GM15510 (cell line): Measurements from ENCODE around the gene PRR35.

Source experiments
- POLR2A ChIP-seq: IDR thresholded peaks from 3 replicates; pipeline ENCODE4 v1.6.1; 2011; ENCODE audit warnings: borderline replicate concordance; ENCODE audit not compliant: insufficient read length; ENCODE audit errors: extremely low read depth

PRR35 gene

DNA sequence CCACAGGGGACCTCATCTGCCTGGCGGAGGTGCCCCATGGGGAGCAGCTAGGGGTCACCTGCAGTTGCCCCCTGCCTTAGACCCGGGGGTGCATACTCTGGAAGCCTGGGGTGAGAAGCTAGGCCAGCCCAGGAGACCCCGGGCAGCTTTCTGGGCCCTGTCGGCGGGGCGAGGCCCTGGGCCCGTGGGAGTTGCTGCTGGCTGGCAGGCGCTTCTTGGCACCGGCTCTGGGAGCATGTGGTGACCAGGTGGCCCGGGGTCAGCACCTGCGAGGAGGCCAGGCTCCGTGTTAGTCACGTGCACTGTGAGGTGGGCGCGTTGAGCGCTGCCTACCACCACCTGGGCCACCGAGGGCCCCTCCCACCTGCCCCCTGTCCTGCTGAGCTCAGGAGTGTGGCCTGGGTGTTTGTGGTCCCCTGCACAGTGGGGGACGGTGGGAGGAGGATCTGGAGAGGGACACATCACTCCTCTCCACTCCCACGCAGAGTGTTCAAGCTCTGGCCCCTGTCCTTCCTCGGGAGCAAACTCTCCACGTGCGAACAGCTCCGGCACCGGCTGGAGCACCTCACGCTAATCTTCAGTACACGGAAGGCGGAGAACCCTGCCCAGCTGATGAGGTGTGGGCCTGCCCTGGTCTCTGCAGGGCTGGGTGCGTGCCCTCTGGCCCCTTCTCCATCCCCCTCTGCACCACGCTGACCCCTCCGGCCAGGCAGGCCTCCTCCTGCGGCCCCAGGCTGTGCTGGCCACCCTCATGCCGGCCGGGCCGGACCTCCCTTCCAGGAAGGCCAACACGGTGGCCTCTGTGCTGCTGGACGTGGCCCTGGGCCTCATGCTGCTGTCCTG lies 15.4 kb downstream of the PRR35 start:
- TF ChIP-seq POLR2A, result no peak

DNA sequence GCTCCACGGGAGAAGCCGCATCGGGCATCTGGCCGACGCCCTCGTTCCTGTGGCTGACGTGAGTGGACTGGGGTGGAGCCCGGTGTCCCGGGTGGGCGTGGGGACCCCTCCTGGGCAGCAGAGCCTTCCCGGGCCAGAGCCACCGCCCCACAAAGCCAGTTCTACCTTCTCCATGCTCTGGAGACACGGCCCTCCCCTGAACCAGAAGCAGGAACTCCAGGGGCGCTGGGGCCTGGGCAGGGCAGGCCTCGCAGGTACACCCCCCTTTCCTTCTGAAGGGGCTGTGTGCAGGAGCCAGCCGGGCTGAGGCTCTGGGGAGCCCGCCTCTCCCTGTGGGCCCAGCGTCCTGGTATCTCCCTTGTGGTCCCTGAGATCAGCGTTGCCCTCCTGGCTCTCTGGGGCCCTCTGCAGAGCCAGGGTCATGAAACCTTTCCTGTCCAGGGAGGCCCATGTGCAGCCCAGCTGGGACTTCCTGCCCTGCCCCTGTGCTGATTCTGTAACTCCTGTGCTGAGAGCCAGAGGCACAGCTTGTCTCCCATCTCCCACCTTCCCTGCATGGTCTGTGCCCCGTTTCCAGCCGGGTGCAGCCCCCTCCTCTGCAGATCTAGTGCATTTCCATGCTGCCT lies 16.1 kb downstream of the PRR35 start:
- TF ChIP-seq POLR2A, result no peak

DNA sequence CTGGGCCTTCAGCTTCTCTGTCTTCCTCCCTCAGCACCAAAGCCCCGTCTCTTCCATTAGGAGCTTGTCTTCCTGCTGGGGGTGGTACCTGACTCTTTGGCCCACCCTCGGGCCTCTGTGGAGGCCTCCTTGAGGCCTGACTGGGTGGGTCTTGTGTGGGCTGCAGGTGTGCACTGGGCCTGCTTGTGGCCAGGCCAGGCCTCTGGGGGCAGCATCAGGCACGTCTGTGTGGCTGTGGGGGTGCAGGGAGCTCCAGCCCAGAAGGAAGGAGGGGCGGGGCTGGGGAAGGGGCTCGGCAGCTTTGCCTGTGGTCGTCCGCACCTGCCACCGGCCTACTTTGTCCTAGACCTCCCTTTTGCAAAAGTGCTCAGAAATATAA lies 16.6 kb downstream of the PRR35 start:
- TF ChIP-seq POLR2A, result no peak

DNA sequence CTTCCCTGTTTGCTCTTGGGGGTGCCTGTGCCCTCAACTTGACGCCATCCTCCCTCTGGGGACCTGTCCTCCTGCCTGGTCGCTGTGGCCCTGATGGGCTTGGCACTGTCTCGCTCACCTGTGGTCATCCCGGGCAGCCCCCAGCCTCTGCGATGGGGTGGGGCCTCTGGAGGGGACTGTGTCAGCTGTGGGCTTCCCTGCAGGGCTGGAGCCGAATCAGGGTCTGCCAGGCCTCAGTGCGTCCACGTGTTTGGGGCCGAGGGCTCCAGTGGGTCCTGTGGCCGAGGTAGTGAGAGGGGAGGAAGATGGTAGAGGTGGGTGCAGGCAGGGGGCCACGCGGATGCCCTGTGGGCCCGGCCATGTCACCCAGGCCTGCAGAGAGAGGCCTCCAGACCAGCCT lies 17.6 kb downstream of the PRR35 start:
- no peak for TF ChIP-seq POLR2A

DNA sequence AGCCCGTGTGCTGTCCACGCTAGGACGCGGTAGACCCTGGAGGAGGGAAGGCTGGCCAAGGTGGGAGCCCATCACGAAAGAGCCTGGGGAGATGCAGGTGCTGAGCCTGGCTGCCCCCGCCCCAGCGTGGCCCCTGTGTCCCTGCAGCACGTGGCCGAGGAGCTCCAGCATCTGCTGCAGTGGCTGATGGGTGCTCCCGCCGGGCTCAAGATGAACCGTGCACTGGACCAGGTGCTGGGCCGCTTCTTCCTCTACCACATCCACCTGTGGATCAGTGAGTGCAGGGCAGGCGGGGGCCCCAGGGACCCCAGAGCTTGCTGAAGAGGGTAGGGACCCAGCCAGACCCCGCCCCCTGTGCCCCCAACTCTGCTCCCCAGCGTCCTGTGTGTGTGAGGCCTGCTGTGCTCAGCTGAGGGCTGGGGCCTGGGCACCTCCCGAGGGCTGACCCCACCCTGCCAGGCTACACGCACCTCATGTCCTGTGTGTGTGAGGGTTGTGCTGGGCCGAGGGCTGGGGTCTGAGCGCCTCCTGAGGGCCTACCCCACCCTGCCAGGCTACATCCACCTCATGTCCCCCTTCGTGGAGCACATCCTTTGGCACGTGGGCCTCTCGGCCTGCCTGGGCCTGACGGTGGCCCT lies 18.2 kb downstream of the PRR35 start:
- TF ChIP-seq POLR2A, result no peak

DNA sequence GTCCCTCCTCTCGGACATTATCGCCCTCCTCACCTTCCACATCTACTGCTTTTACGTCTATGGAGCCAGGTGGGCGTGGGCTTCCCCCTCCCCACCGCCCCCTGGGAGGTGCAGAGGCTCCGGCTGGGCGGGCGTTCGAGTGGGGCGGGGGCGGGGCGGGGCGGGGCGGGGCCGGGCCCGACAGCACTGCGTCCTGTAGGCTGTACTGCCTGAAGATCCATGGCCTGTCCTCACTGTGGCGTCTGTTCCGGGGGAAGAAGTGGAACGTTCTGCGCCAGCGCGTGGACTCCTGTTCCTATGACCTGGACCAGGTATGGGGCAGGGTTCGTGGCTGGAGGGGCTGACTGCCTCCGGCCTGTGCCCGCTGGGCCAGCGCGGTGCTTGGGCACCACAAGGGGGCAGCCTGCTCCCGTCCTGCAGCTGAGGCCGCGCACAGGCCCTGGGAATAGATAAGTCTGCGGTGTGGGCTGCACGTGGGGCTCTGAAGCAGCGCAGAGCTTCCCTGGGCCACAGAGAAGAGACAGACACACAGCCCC lies 18.7 kb downstream of the PRR35 start:
- no peak for TF ChIP-seq POLR2A

DNA sequence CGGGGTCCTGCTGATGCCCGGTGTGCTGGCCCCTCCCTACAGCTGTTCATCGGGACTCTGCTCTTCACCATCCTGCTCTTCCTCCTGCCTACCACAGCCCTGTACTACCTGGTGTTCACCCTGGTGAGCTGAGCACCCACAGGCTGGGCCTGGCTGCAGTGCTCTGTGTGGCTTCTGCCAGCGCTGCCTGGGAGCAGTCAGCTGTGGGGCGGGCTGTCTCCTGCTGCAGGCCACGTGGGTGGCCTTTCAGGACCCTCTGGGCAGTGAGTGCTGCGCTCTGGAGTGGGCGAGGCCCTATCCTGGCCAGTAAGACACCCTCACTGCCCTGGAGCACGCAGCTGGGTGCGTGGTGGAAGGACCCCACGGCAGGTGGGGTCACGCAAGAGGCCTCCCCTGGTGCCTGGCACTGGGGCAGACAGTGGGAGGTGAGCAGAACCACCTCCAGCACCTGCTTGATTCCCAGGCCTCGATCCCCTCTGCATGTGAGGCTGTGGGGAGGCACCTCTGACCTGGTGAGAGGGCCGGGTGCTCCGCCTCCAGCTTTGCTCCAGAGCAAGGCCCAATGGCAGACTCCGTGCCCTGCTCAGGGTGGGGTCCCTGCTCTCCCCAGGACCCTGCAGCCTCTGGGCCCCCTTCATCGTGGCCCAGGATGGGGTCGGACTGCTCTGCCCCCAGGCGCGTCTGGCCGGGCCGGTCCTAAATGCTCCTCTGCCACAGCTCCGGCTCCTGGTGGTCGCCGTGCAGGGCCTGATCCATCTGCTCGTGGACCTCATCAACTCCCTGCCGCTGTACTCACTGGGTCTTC lies 20.1 kb downstream of the PRR35 start:
- TF ChIP-seq POLR2A, result no peak

DNA sequence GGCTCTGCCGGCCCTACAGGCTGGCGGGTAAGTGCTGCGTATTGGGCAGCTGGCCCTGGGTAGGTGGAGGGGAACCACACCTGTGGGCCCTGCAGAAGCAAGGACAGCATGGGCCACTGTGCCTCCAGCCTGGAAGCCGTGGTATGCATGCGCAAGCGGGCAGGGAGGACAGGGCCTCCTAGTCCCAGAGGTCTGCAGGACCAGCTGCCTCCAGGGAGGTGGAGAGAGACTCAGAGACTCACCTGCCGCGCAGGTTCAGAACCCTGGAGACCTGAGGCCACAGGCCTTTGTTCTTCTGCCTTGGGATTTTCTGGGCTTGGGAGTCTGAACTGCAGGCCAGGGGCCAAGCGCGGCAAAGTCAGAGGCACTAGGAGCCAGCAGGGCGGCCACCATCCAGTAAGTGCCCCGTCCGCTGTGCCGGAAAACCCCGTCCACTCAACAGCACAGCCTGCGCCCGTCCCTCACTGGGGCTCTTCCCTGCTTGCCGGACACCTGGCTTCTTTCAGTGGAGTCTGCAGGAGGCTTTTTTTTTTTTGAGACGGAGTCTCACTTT lies 20.8 kb downstream of the PRR35 start:
- TF ChIP-seq POLR2A, result no peak

DNA sequence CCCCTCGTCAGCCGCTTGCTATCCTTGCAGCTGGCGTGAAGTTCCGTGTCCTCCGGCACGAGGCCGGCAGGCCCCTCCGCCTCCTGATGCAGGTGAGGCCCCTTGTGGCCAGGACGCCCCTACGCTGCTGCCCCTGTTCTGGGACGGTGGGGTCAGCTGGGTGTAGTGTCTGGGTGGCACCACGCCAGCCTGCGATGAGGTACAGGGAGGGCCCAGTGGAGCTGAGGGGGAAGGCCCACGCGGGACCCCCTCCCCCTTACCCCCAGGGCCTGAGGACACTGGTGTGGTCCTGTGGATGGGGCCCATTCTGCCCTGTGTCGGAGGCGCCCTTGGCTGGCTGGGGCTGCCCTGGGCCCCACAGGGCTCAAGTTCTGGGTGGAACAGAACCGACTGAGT lies 22.0 kb downstream of the PRR35 start:
- TF ChIP-seq POLR2A, result no peak

DNA sequence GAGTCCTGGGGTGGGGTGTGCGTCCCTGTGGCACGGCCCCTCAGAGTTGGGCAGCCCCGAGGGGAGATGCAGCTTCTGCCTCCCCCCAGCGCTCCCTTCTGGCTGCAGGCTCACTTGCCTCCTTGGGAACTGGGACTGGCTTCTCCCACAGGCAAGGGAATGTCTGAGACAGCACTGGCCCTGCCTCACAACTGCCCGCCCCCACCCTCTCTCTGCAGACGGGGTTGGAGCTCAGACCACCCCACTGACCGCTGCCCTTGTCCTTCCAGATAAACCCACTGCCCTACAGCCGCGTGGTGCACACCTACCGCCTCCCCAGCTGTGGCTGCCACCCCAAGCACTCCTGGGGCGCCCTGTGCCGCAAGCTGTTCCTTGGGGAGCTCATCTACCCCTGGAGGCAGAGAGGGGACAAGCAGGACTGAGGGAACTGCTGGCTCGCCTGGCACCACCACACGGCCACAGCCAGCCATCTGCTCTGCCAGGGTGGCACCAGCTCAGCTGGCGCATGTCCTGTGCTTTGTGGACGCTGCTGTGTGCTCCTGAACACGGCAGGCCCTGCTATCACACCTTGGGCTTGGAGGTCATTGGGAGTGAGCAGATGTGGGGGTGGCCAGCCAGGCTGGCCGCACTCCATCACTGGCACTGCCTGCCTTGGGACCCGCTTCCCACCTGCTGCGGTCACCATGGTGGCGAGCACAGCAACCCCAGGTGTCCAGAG lies 22.6 kb downstream of the PRR35 start:
- TF ChIP-seq POLR2A, result no peak

DNA sequence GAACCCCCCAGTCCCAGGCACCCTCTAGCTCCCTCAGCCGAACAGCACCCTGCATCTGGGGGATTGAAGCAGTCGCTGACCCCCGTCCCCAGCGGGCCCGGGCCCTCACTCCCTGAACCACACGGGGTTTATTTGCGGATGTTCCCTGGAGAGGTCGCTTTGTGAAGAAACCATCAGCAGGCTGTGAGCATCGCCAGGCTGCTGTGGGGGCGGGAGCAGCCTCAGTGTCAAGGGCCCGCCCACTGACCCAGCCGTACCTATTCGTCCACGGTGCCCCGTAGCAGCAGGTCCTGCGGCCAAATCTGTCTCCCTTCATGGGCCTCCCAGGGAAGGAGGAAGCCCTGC lies 23.2 kb downstream of the PRR35 start:
- no peak for TF ChIP-seq POLR2A

DNA sequence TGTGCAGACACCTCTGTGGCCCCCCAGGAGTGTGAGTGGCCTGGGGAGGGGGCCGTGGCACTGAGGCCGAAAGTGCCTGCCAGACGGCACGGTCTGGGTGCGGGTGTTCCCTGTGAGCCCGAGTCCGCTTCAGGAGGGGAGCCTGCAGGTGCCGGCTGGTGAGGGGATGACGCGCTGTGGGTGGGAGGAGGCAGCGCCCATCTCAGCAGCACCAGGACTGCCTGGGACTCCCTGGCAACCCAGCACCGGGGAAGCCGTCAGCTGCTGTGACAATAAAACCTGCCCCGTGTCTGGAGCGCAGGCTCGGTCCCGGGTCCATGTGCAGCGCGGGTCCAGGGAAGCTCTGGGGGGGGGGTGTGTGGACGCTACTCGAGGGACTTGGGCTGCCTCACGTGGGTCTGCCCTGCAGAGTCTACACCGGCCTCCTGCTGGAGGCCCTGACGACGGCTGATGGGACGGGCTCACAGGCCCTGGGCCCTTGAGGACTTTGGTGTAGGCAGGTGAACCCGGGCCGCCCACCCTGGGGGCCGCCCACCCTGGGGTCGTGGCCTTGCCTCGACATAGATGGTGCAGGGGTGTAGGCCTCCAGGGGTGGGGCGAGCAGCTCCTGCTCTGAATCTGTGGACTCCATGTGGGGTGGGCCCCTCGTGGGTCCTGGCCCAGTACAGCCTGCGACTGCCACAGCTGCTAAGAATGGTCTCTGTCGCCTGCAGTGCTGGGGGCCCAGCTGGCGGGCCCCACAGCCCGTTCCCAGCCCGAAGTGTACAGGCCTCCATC lies 23.8 kb downstream of the PRR35 start:
- no peak for TF ChIP-seq POLR2A

DNA sequence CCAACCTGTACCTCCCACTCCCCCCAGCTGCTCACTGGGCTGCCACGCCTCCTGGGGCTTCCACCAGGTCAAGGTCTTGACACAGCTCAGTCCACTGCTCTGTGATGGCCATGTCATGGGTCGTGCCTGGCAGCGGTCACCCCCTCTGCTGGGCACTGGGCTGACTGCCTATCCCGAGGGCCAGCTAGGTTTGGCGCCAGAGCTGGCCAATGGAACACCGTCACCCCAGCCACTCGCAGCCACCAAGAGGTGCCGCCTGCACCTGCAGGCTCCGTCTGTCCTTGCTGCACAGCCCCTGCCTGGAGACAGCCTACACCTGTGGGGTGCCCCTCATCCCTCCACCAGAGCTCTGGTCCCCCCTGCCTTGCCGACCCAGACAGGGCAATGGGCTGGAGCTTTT lies 25.2 kb downstream of the PRR35 start:
- no peak for TF ChIP-seq POLR2A

DNA sequence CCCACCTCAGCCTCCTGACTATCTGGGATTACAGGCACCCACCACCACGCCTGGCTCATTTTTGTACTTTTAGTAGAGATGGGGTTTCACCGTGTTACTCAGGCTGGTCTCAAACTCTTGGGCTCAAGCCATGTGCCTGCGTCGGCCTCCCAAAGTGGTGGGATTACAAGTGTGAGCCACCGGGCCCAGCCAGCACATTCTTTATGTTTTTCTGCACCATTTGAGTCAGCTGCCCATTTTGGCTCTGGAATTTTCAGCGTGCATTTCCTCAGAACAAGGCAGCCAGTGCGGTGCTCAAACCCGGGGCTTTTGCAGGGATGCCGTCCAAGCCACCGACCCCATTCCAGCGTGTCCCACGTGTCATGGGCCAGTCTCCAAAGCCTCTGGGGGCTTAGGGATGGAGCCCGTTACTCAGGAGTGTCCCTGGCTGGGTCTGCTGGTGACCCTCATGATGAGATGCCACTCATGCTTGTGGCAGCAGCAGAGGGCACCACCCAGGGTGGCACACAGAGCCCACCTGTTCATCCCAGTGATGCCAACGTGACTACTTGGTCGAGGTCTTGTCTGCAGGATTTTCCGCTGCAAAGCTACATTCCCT lies 26.0 kb downstream of the PRR35 start:
- TF ChIP-seq POLR2A, result no peak
